DND-41 (cell line): Measurements from ENCODE around the gene WNT3.

Experiments
- ATAC-seq: fragments of 200-7000 bp; cut with Tn5 transposase; 3 replicates; pipeline ENCODE4 v1.9.1; 2021; ENCODE audit warnings: low read depth; ENCODE audit not compliant: insufficient read depth
- DNase-seq: peaks from one replicate; pipeline ENCODE4 v3.0.0-alpha.2; 2020
- H2AFZ ChIP-seq: 2 replicates; pipeline ENCODE4 v1.6.0; 2012; ENCODE audit warnings: low read depth, low read length
- H3K27ac ChIP-seq: 2 replicates; pipeline ENCODE4 v1.5.1; 2012; ENCODE audit warnings: low read length, inconsistent platforms
- H3K27me3 ChIP-seq: fragments of 200-600 bp; sonication (generic); 2 replicates; pipeline ENCODE4 v1.6.0; 2012; ENCODE audit warnings: low read length, mild to moderate bottlenecking, inconsistent platforms; ENCODE audit not compliant: insufficient read depth, poor library complexity
- H3K36me3 ChIP-seq: 2 replicates; pipeline ENCODE4 v1.5.1; 2012; ENCODE audit warnings: low read length, inconsistent platforms; ENCODE audit not compliant: insufficient read depth
- H3K4me1 ChIP-seq: 2 replicates; pipeline ENCODE4 v1.5.1; 2012; ENCODE audit warnings: mild to moderate bottlenecking, low read length; ENCODE audit not compliant: insufficient read depth
- H3K4me2 ChIP-seq: 2 replicates; pipeline ENCODE4 v1.6.0; 2012; ENCODE audit warnings: mild to moderate bottlenecking, moderate library complexity, low read length, inconsistent platforms; ENCODE audit not compliant: insufficient read depth
- H3K4me3 ChIP-seq, 2 experiments: fragments of 200-600 bp in 1 of 2; shearing (Covaris generic) in 1 of 2; 2 replicates each; pipeline ENCODE4 v1.5.1; 2012 to 2016; ENCODE audit warnings: inconsistent platforms in 2 of 2, low read length in 2 of 2, mild to moderate bottlenecking in 2 of 2, low read depth in 1 of 2, moderate library complexity in 1 of 2
- H3K79me2 ChIP-seq: 2 replicates; pipeline ENCODE4 v1.6.0; 2012; ENCODE audit warnings: low read length, inconsistent platforms; ENCODE audit not compliant: insufficient read depth
- H3K9ac ChIP-seq: 2 replicates; pipeline ENCODE4 v1.6.0; 2012; ENCODE audit warnings: low read depth, mild to moderate bottlenecking, inconsistent platforms, low read length, moderate library complexity
- H3K9me3 ChIP-seq: 2 replicates; pipeline ENCODE4 v1.5.1; 2012; ENCODE audit warnings: low read length, moderate library complexity, mild to moderate bottlenecking, inconsistent platforms; ENCODE audit not compliant: insufficient read depth, severe bottlenecking
- H4K20me1 ChIP-seq: 2 replicates; pipeline ENCODE4 v1.6.0; 2012; ENCODE audit warnings: low read length; ENCODE audit not compliant: insufficient read depth
- CTCF ChIP-seq: IDR thresholded peaks from 2 replicates; pipeline ENCODE4 v1.5.1; 2012; ENCODE audit warnings: borderline replicate concordance, low read length, moderate library complexity, mild to moderate bottlenecking; ENCODE audit not compliant: poor library complexity, severe bottlenecking; ENCODE audit errors: extremely low read depth
- EZH2 ChIP-seq: IDR thresholded peaks from 3 replicates; pipeline ENCODE4 v1.6.1; 2012; ENCODE audit warnings: borderline replicate concordance, low read depth, mild to moderate bottlenecking, moderate library complexity, low read length, inconsistent platforms; ENCODE audit not compliant: severe bottlenecking

Gene WNT3

GRCh38 chr17:46796524-46796923 is 22.0 kb downstream of the WNT3 start:
- Histone ChIP-seq H3K4me1 (no peaks in the 10 kb centered on the region), H4K20me1 (no peaks in the 10 kb centered on the region), H3K4me3 (no peak overlapping the region), H3K27ac (no peak overlapping the region), H3K36me3 (no peaks in the 10 kb centered on the region), H2AFZ (no peak overlapping the region), H3K9ac (no peak overlapping the region), H3K79me2 (no peaks in the 10 kb centered on the region), H3K27me3 (peaks cover 9% of the 10 kb centered on the region), H3K4me2 (no peak overlapping the region), H3K9me3 (no peaks in the 10 kb centered on the region)
- no peak for DNase-seq
- TF ChIP-seq EZH2 (no peak), CTCF (no peak)
- no peak for ATAC-seq

DNA sequence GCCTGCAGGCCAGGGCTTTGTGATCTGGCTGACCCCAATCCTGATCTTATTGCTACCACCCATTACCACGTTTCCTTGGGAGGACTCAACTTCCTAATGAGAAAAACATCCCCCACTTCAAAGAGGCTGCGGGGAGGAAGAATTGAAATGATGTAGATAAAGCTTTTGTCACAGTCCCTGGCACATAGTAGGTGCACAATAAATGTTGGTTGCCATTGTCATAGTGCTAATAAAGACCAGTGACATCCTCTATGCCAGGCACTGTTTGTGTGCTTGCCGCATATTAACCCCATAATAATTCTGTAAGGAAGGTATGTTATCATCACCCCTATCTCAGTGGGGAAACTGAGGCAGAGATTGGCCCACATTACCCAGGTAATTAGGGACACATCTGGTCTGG is 22.4 kb downstream of the WNT3 start:
- H3K36me3 ChIP-seq: no peaks in the 10 kb centered on the region
- H3K4me3 ChIP-seq: no peak overlapping the region
- H3K4me1 ChIP-seq: no peaks in the 10 kb centered on the region
- no peak overlapping the region for H3K9ac ChIP-seq
- H3K27ac ChIP-seq: no peak overlapping the region
- no peaks in the 10 kb centered on the region for H3K79me2 ChIP-seq
- H4K20me1 ChIP-seq: no peaks in the 10 kb centered on the region
- DNase-seq (no peak), ATAC-seq (no peak)
- H3K9me3 ChIP-seq: no peaks in the 10 kb centered on the region
- no peak overlapping the region for H3K4me2 ChIP-seq
- no peak overlapping the region for H2AFZ ChIP-seq
- peaks cover 9% of the 10 kb centered on the region for H3K27me3 ChIP-seq
- TF ChIP-seq EZH2 (no peak), CTCF (no peak)

DNA sequence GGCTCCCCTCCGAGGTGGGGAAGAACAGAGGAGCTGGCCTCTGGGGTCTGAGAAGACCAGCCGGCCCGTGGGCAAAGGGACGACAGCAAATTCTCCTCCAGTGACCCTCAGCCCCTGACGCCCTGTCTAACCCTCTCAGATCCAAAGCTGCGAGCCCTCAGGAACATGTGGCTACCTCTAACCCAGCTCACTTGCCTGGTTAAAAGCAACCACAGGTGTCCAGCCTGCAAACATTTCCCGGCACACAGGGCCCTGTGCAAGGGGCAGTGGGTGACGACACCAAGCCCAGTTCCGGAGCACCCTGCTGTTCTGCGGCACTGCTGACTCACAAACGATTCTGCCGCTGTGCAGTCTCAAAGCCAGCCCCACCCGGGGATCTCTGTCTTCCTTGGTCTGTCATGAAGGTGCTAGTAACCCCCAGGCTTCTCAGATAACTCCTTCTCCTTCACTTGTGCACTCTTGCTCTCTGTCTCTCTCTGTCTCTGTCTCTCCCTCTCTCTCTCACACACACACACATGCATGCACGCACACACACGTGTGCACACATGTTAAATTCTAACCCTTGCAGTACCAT is 23.0 kb downstream of the WNT3 start:
- no peak overlapping the region for H3K4me3 ChIP-seq
- H2AFZ ChIP-seq: no peak overlapping the region
- peaks cover 9% of the 10 kb centered on the region for H3K27me3 ChIP-seq
- no peak for ATAC-seq
- H3K4me1 ChIP-seq: no peaks in the 10 kb centered on the region
- no peaks in the 10 kb centered on the region for H3K36me3 ChIP-seq
- H4K20me1 ChIP-seq: no peaks in the 10 kb centered on the region
- no peak overlapping the region for H3K9ac ChIP-seq
- no peak for TF ChIP-seq CTCF
- TF ChIP-seq EZH2: no peak
- no peak for DNase-seq
- no peaks in the 10 kb centered on the region for H3K9me3 ChIP-seq
- no peaks in the 10 kb centered on the region for H3K79me2 ChIP-seq
- H3K4me2 ChIP-seq: no peak overlapping the region
- H3K27ac ChIP-seq: no peak overlapping the region

GRCh38 chr17:46794318-46794717 is 24.2 kb downstream of the WNT3 start:
- ATAC-seq (no peak), DNase-seq (no peak)

More at GRCh38 chr17:46794318-46794717, 24.2 kb downstream of the WNT3 start:
- Histone ChIP-seq H3K9ac (no peak overlapping the region), H3K4me1 (no peaks in the 10 kb centered on the region), H3K36me3 (no peaks in the 10 kb centered on the region), H4K20me1 (no peaks in the 10 kb centered on the region), H3K4me3 (no peak overlapping the region), H3K79me2 (no peaks in the 10 kb centered on the region), H3K27ac (no peak overlapping the region), H3K27me3 (peaks cover 9% of the 10 kb centered on the region), H3K9me3 (no peaks in the 10 kb centered on the region), H3K4me2 (no peak overlapping the region), H2AFZ (no peak overlapping the region)
- no peak for TF ChIP-seq EZH2
- no peak for TF ChIP-seq CTCF
